ENCODE data around the gene FBXO41. TPM values are rescaled to one million over a fixed set of nuclear protein-coding genes. Genes with fewer than 3 reads are reported as not detected.

The FBXO41 gene
- total RNA-seq (2021; ENCODE audit: unreplicated experiment) (6.5 TPM), Bru-seq, nascent RNA (percentile 50 among the genes with signal in this experiment), BruChase-seq, experiment 1, labeled RNA remaining after a 2-hour chase (percentile 52 among the genes with signal in this experiment), BruChase-seq, experiment 2, labeled RNA remaining after a 6-hour chase (percentile 52 among the genes with signal in this experiment)
- polyA plus RNA-seq (2012; ENCODE audit: insufficient read length), result 7.4 TPM
- long read RNA-seq, partial matches to known transcripts, result 4 of 5 reads
- long read RNA-seq, other reads (novel, unspliced or antisense), result 1 of 5 reads

- Histone ChIP-seq H3K4me1 (ENCODE audit: control insufficient read depth, insufficient read depth, low read length) (peaks cover 9% of the 10 kb centered on the region; the same call in 1 of the 2 replicates), H3K27me3 (ENCODE audit: control insufficient read depth, insufficient read depth, low read length) (no peaks in the 10 kb centered on the region), H3K9me3 (ENCODE audit: control insufficient read depth, insufficient read depth, low read depth, low read length) (no peaks in the 10 kb centered on the region), H3K27ac (ENCODE audit: low read length) (peak within 1 kb of the TSS; percentile 65), H3K36me3 (ENCODE audit: control insufficient read depth, insufficient read depth, low read length) (no peaks in the 10 kb centered on the region; the same call in 1 of the 2 replicates), H3K4me3 (ENCODE audit: low read depth in 2 of 2, low read length in 2 of 2) (peak within 1 kb of the TSS; percentile 68 to 73)
- in situ Hi-C loops (cut with HindIII; ENCODE audit: low pct_unique_long_range_greater_than_20kb, low sequenced_read_pairs), result no loop called here
- POLR2A ChIA-PET, result no interaction called here
- ATAC-seq (peak; percentile 86), DNase-seq (ENCODE audit: low read depth, low spot score) (no peak)
- BruUV-seq (replicated peaks), result no TSS peak
- intact Hi-C loops (cut with micrococcal nuclease; ENCODE audit: unreplicated experiment), result no loop called here
- CTCF ChIA-PET, result interaction anchor here (0.6 kb wide), 1 partner anchor 331 kb away, joined by 3 read pairs; no protein-coding TSS in a partner anchor
- TF ChIP-seq SIN3A (IDR thresholded peaks at IDR 0.05; ENCODE audit: borderline replicate concordance, insufficient read depth, low read depth, low read length) (no peak), POLR2AphosphoS5 (IDR thresholded peaks at IDR 0.05; ENCODE audit: low read depth, low read length) (no peak), CTCF (IDR thresholded peaks at IDR 0.05) (no peak), TCF7L2 (IDR thresholded peaks at IDR 0.05; ENCODE audit: low read depth, low read length) (no peak), REST (IDR thresholded peaks at IDR 0.05; ENCODE audit: insufficient read depth in 1 of 2, low read depth in 2 of 2, low read length in 1 of 2) (no peak)
These were observed at the start of gene FBXO41 for GRCh38 chr2:73284296-73285158. FBXO41 (minus strand) TSS chr2:73284478; CDS start chr2:73269630, 14,848 bp downstream.

- Histone ChIP-seq H3K27me3 (ENCODE audit: control insufficient read depth, insufficient read depth, low read length) (peaks cover 17% of the 10 kb centered on the region), H3K9me3 (ENCODE audit: control insufficient read depth, insufficient read depth, low read depth, low read length) (no peaks in the 10 kb centered on the region), H3K27ac (ENCODE audit: low read length) (no peak overlapping the region), H3K4me3 (ENCODE audit: low read depth in 2 of 2, low read length in 2 of 2) (no peak overlapping the region), H3K36me3 (ENCODE audit: control insufficient read depth, insufficient read depth, low read length) (no peaks in the 10 kb centered on the region), H3K4me1 (ENCODE audit: control insufficient read depth, insufficient read depth, low read length) (no peaks in the 10 kb centered on the region)
- POLR2A ChIA-PET, result no interaction called here
- in situ Hi-C loops (cut with HindIII; ENCODE audit: low pct_unique_long_range_greater_than_20kb, low sequenced_read_pairs) (no loop called here), intact Hi-C loops (cut with micrococcal nuclease; ENCODE audit: unreplicated experiment) (no loop called here)
- BruUV-seq (replicated peaks), result no TSS peak
- CTCF ChIA-PET, result interaction anchor here (0.5 to 0.7 kb wide), 2 partner anchors 21 to 157 kb away, joined by 3 read pairs; no protein-coding TSS in a partner anchor
- ATAC-seq (no peak), DNase-seq (ENCODE audit: low read depth, low spot score) (no peak)
- no peak for TF ChIP-seq SIN3A (IDR thresholded peaks at IDR 0.05; ENCODE audit: borderline replicate concordance, insufficient read depth, low read depth, low read length)
- TF ChIP-seq CTCF (IDR thresholded peaks at IDR 0.05), result no peak
- no peak for TF ChIP-seq TCF7L2 (IDR thresholded peaks at IDR 0.05; ENCODE audit: low read depth, low read length)
- no peak for TF ChIP-seq REST (IDR thresholded peaks at IDR 0.05; ENCODE audit: insufficient read depth in 1 of 2, low read depth in 2 of 2, low read length in 1 of 2)
- TF ChIP-seq POLR2AphosphoS5 (IDR thresholded peaks at IDR 0.05; ENCODE audit: low read depth, low read length), result no peak
These were observed 49.8 kb upstream of the FBXO41 start for GRCh38 chr2:73334045-73334444.
